IPS-15b (cell line): ENCODE results near the gene RC3H2.
"Not testable (repeated sequence)": the region's sequence is repeated elsewhere in the genome, so short reads cannot be mapped to it uniquely, and the experiment has no call there.

Source experiments
- H3K27me3 ChIP-seq: one replicate; pipeline ENCODE4 v1.6.1; 2013; ENCODE audit warnings: low read length; ENCODE audit not compliant: control insufficient read depth, insufficient read depth
- H3K36me3 ChIP-seq: one replicate; pipeline ENCODE4 v1.6.1; 2013; ENCODE audit warnings: low read length; ENCODE audit not compliant: control insufficient read depth, insufficient read depth
- H3K4me1 ChIP-seq: one replicate; pipeline ENCODE4 v1.6.1; 2013; ENCODE audit warnings: mild to moderate bottlenecking, low read length; ENCODE audit not compliant: control insufficient read depth, insufficient read depth
- H3K4me3 ChIP-seq: one replicate; pipeline ENCODE4 v1.5.1; 2013; ENCODE audit warnings: low read depth, low read length
- H3K9ac ChIP-seq: one replicate; pipeline ENCODE4 v1.6.1; 2013; ENCODE audit warnings: low read depth, mild to moderate bottlenecking, low read length
- H3K9me3 ChIP-seq: one replicate; pipeline ENCODE4 v1.6.1; 2013; ENCODE audit warnings: mild to moderate bottlenecking, low read length; ENCODE audit not compliant: control insufficient read depth, insufficient read depth

Gene RC3H2

GRCh38 chr9:122815544-122815943, 89.6 kb downstream of the RC3H2 start:
- H3K4me1 ChIP-seq: no peaks in the 10 kb centered on the region
- no peaks in the 10 kb centered on the region for H3K9me3 ChIP-seq
- no peak overlapping the region for H3K9ac ChIP-seq
- H3K27me3 ChIP-seq: no peaks in the 10 kb centered on the region
- no peak overlapping the region for H3K4me3 ChIP-seq
- H3K36me3 ChIP-seq: peaks cover 2% of the 10 kb centered on the region

- H3K27me3 ChIP-seq: no peaks in the 10 kb centered on the region
- H3K9me3 ChIP-seq: no peaks in the 10 kb centered on the region
- no peak overlapping the region for H3K9ac ChIP-seq
- no peak overlapping the region for H3K4me3 ChIP-seq
- H3K36me3 ChIP-seq: no peaks in the 10 kb centered on the region
- H3K4me1 ChIP-seq: no peaks in the 10 kb centered on the region
Observed at GRCh38 chr9:122814545-122814944, 90.6 kb downstream of the RC3H2 start.

- Histone ChIP-seq H3K4me3 (no peak overlapping the region), H3K36me3 (no peaks in the 10 kb centered on the region), H3K27me3 (no peaks in the 10 kb centered on the region), H3K9ac (no peak overlapping the region), H3K9me3 (no peaks in the 10 kb centered on the region), H3K4me1 (no peaks in the 10 kb centered on the region)
Observed at GRCh38 chr9:122812736-122813135, 92.4 kb downstream of the RC3H2 start.

GRCh38 chr9:122810306-122810946, 94.7 kb downstream of the RC3H2 start:
- no peaks in the 10 kb centered on the region for H3K4me1 ChIP-seq
- peaks cover 7% of the 10 kb centered on the region for H3K9me3 ChIP-seq

GRCh38 chr9:122809261-122809660, 95.9 kb downstream of the RC3H2 start:
- not testable (repeated sequence) for H3K27me3 ChIP-seq, H3K4me1 ChIP-seq, H3K9me3 ChIP-seq, H3K9ac ChIP-seq, H3K4me3 ChIP-seq, H3K36me3 ChIP-seq

More at GRCh38 chr9:122810306-122810946, 94.7 kb downstream of the RC3H2 start:
- Histone ChIP-seq H3K9ac (no peak overlapping the region), H3K27me3 (no peaks in the 10 kb centered on the region), H3K4me3 (no peak overlapping the region), H3K36me3 (no peaks in the 10 kb centered on the region)

GRCh38 chr9:122808141-122808540, 97.0 kb downstream of the RC3H2 start:
- H3K4me1 ChIP-seq: no peaks in the 10 kb centered on the region
- H3K27me3 ChIP-seq: no peaks in the 10 kb centered on the region
- H3K36me3 ChIP-seq: no peaks in the 10 kb centered on the region
- no peak overlapping the region for H3K4me3 ChIP-seq
- H3K9me3 ChIP-seq: peaks cover 7% of the 10 kb centered on the region
- no peak overlapping the region for H3K9ac ChIP-seq

- H3K4me3 ChIP-seq: no peak overlapping the region
- H3K9ac ChIP-seq: no peak overlapping the region
- H3K27me3 ChIP-seq: no peaks in the 10 kb centered on the region
- H3K36me3 ChIP-seq: no peaks in the 10 kb centered on the region
- H3K9me3 ChIP-seq: peaks cover 7% of the 10 kb centered on the region
- H3K4me1 ChIP-seq: no peaks in the 10 kb centered on the region
Observed at GRCh38 chr9:122807271-122807900, 97.8 kb downstream of the RC3H2 start.

- Histone ChIP-seq H3K4me1 (no peaks in the 10 kb centered on the region), H3K9ac (no peak overlapping the region), H3K9me3 (peaks cover 7% of the 10 kb centered on the region), H3K36me3 (no peaks in the 10 kb centered on the region), H3K4me3 (no peak overlapping the region), H3K27me3 (no peaks in the 10 kb centered on the region)
Observed at GRCh38 chr9:122806661-122807060, 98.5 kb downstream of the RC3H2 start.

- Histone ChIP-seq H3K36me3 (no peaks in the 10 kb centered on the region), H3K27me3 (no peaks in the 10 kb centered on the region), H3K4me1 (no peaks in the 10 kb centered on the region), H3K4me3 (no peak within 1 kb of the TSS), H3K9me3 (no peaks in the 10 kb centered on the region), H3K9ac (no peak within 1 kb of the TSS)
Observed at GRCh38 chr9:122800066-122801060, 104.8 kb downstream of the RC3H2 start, which contains the start of gene OR1K1. Gene OR1K1 (plus strand): TSS chr9:122800123. CDS start chr9:122800123, 0 bp downstream.

GRCh38 chr9:122797316-122798063, 107.7 kb downstream of the RC3H2 start:
- Histone ChIP-seq H3K27me3 (no peaks in the 10 kb centered on the region), H3K9ac (no peak overlapping the region), H3K9me3 (no peaks in the 10 kb centered on the region), H3K4me1 (no peaks in the 10 kb centered on the region), H3K36me3 (no peaks in the 10 kb centered on the region), H3K4me3 (no peak overlapping the region)
